Cardiac fibroblast (primary cell): ENCODE data around the gene BNIP3.

Experiments
- DNase-seq, 2 donors: peaks; one replicate each; pipeline versions ENCODE4 v3.0.0 to v3.0.0-alpha.2; 2010; ENCODE audit warnings: low read depth in 2 of 2
- H3K4me3 ChIP-seq, 2 donors: replicated peaks in 1 of 2; 1 replicate in 1 of 2; 2 replicates in 1 of 2; pipeline ENCODE4 v1.5.1; 2011; ENCODE audit warnings: low read depth in 2 of 2, low read length in 2 of 2, mild to moderate bottlenecking in 2 of 2, moderate library complexity in 1 of 2
- TF ChIP-seq, protein P1 (sequence below): IDR thresholded peaks from one replicate; pipeline ENCODE4 v1.5.1; 2011; ENCODE audit warnings: low read depth, mild to moderate bottlenecking, low read length, inconsistent platforms

BNIP3 gene

DNA sequence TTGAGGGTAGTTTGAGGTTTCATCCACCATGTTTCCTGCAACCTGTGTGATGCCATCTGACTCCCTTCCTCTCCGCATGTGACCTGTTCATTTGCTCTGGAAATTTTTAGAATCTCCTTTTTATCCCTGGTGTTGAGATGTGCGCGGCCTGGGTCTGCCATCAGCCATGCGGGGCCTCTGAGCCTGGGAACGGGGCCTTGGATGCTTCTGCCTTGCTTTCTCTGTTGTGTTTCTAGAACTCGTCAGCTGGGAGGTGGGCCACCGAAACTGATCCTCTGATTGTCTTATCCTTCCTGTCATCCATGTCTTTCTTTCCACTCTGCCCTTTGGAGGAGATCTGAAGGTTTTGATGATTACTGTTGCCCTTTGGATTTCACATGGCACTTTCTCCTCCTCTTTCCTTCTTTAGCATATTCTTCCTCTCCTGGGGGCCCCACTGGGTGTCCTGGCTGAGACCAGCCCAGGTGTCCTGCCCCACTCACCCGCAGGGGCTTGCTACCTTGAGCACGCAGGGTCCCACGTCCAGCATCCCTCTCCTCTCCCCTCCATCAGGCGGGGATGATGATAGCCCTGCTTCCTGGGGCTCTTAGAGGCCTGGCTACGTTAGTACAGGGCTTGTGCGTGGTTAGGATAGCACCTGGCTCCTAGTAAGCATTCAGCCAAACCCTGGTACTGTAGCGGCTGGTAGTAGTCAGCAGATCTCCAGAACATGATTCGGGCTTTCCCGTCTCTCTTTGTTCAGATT, 51.0 kb downstream of the BNIP3 start:
- DNase-seq = no peak
- TF ChIP-seq, protein P1, sequence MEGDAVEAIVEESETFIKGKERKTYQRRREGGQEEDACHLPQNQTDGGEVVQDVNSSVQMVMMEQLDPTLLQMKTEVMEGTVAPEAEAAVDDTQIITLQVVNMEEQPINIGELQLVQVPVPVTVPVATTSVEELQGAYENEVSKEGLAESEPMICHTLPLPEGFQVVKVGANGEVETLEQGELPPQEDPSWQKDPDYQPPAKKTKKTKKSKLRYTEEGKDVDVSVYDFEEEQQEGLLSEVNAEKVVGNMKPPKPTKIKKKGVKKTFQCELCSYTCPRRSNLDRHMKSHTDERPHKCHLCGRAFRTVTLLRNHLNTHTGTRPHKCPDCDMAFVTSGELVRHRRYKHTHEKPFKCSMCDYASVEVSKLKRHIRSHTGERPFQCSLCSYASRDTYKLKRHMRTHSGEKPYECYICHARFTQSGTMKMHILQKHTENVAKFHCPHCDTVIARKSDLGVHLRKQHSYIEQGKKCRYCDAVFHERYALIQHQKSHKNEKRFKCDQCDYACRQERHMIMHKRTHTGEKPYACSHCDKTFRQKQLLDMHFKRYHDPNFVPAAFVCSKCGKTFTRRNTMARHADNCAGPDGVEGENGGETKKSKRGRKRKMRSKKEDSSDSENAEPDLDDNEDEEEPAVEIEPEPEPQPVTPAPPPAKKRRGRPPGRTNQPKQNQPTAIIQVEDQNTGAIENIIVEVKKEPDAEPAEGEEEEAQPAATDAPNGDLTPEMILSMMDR = no peak
- no peak overlapping the region for H3K4me3 ChIP-seq

- TF ChIP-seq, protein P1 = no peak
- no peak overlapping the region for H3K4me3 ChIP-seq
- no peak for DNase-seq
These were observed 51.6 kb downstream of the BNIP3 start for GRCh38 chr10:131930150-131930549.

- TF ChIP-seq, protein P1 = no peak
- no peak for DNase-seq
- no peak overlapping the region for H3K4me3 ChIP-seq
These were observed 52.4 kb downstream of the BNIP3 start for GRCh38 chr10:131929122-131929845.

DNA sequence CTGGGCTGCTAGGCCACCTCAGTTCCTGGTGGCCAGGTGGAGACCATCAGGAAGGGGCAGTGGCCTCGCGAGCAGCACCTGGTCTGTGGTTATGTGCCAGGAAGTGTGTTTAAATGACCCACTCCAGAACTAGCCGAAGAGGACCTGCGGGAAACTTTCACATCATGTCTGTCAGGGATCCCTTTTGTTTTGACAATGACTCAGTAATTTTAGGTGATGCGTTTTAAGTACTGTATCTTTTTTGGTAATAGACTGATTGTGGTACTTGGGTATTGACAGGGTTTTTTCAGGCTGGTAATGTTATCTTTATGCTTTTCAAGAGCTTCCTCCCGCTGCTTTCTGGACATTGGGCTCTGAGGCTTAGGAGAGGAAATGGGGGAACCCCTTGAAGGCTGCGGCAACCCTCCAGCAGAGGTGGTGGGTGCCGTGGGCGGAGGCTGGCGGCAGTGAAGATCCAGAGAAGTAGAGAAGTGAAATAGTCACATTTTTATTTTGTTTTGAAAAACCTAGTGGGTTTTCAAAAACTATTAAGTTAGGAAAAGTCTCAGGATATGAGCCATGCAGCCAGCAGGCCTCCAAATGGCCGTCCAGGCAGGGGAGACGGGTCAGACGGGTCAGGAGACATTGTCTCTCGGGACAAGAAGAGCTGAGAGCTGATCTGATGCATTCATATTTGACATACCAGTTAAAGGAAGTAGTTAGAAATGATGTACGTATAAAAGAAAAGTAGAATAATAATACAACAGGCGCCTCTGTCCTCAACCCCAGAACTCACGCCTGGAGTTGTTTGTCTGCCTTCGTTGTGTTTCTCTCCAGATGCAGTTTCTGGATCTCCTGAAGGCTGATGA, 53.3 kb downstream of the BNIP3 start:
- no peak overlapping the region for H3K4me3 ChIP-seq
- TF ChIP-seq, protein P1 = no peak
- peak in 1 of 2 donors; percentile 69 for DNase-seq

DNA sequence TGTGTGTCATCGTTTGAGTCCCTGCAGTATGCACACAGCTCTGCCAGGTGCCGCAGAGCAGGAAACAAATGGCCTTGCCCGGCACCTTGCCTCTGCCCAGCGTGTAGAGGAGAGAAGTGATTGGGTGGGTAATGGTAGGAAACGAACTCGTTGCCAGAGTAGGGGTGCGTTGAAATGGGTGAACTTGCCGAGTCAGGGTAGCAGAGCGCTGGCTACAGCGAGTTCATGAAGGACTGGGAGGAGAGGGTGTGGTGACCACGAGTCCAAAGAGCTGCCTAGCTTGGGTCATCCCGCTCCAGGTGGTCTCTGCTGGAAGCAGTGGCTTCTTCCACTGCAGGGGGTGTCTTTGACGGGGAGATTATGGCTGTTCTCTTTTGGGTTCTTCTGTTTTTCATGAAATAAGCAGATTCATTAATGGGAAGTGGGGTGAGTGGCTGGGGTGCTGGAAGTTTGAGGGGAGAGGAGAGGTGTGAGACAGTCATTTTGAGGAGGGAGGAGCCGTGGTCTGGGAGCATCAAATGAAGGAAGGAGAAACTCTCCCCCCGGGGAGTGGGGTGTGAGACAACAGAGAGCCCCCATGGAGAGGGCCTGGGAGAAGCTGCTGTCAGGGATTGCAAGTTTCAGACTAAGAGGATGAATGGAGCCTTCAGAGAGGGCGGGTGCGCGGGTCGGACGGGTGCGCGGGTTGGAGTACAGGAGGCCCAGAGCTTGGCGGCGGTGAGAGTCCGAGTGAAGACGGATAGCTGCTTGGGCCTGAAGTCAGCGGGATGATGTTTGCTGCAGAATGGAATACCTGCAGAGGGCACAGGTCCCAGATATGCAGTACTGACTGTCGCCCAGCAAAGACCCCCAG, 54.8 kb downstream of the BNIP3 start:
- no peak for DNase-seq
- TF ChIP-seq, protein P1 = no peak
- no peak overlapping the region for H3K4me3 ChIP-seq

- TF ChIP-seq, protein P1 = no peak
- H3K4me3 ChIP-seq = no peak overlapping the region
- no peak for DNase-seq
These were observed 55.5 kb downstream of the BNIP3 start for GRCh38 chr10:131926253-131926652.
